ENCODE results near the gene SCAP. TPM values are rescaled to one million over a fixed set of nuclear protein-coding genes. Genes with fewer than 3 reads are reported as not detected.

The SCAP gene
- total RNA-seq, 1 experiment from 2014 or later, result 115 TPM

GRCh38 chr3:47523310-47524073 is 47.8 kb upstream of the SCAP start:
- ChIA-PET POLR2A (no interaction called here), CTCF (interaction anchor here (1.2 to 3.0 kb wide), 10 partner anchors 10 to 314 kb away, joined by 3 to 21 read pairs (median 10); no protein-coding TSS in a partner anchor)
- DNase-seq (ENCODE audit: low spot score), result no peak
- no peaks in the 10 kb centered on the region for H3K36me3 Mint-ChIP-seq
- TF ChIP-seq ZNF671 (CRISPR knock-in tag; IDR thresholded peaks at IDR 0.05) (no peak), OVOL2 (CRISPR knock-in tag; IDR thresholded peaks at IDR 0.05; ENCODE audit: borderline replicate concordance) (no peak), IRF1 (CRISPR knock-in tag; IDR thresholded peaks at IDR 0.05) (no peak), ATF2 (CRISPR knock-in tag; IDR thresholded peaks at IDR 0.05; ENCODE audit: borderline replicate concordance, low read depth) (no peak), HMGA2 (CRISPR knock-in tag; IDR thresholded peaks at IDR 0.05) (no peak), RORB (CRISPR knock-in tag; IDR thresholded peaks at IDR 0.05) (no peak), MXD4 (CRISPR knock-in tag; IDR thresholded peaks at IDR 0.05; ENCODE audit: borderline replicate concordance) (no peak), NFYB (CRISPR knock-in tag; conservative IDR thresholded peaks at IDR 0.05; ENCODE audit: low read depth) (no peak), ZNF232 (CRISPR knock-in tag; IDR thresholded peaks at IDR 0.05) (no peak), USF1 (CRISPR knock-in tag; IDR thresholded peaks at IDR 0.05) (no peak), ESRRA (CRISPR knock-in tag; IDR thresholded peaks at IDR 0.05; ENCODE audit: borderline replicate concordance) (no peak), CREM (CRISPR knock-in tag; IDR thresholded peaks at IDR 0.05) (no peak)
- TF ChIP-seq, protein P1, sequence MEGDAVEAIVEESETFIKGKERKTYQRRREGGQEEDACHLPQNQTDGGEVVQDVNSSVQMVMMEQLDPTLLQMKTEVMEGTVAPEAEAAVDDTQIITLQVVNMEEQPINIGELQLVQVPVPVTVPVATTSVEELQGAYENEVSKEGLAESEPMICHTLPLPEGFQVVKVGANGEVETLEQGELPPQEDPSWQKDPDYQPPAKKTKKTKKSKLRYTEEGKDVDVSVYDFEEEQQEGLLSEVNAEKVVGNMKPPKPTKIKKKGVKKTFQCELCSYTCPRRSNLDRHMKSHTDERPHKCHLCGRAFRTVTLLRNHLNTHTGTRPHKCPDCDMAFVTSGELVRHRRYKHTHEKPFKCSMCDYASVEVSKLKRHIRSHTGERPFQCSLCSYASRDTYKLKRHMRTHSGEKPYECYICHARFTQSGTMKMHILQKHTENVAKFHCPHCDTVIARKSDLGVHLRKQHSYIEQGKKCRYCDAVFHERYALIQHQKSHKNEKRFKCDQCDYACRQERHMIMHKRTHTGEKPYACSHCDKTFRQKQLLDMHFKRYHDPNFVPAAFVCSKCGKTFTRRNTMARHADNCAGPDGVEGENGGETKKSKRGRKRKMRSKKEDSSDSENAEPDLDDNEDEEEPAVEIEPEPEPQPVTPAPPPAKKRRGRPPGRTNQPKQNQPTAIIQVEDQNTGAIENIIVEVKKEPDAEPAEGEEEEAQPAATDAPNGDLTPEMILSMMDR (IDR thresholded peaks at IDR 0.05), result no peak
- TF ChIP-seq, protein P2, sequence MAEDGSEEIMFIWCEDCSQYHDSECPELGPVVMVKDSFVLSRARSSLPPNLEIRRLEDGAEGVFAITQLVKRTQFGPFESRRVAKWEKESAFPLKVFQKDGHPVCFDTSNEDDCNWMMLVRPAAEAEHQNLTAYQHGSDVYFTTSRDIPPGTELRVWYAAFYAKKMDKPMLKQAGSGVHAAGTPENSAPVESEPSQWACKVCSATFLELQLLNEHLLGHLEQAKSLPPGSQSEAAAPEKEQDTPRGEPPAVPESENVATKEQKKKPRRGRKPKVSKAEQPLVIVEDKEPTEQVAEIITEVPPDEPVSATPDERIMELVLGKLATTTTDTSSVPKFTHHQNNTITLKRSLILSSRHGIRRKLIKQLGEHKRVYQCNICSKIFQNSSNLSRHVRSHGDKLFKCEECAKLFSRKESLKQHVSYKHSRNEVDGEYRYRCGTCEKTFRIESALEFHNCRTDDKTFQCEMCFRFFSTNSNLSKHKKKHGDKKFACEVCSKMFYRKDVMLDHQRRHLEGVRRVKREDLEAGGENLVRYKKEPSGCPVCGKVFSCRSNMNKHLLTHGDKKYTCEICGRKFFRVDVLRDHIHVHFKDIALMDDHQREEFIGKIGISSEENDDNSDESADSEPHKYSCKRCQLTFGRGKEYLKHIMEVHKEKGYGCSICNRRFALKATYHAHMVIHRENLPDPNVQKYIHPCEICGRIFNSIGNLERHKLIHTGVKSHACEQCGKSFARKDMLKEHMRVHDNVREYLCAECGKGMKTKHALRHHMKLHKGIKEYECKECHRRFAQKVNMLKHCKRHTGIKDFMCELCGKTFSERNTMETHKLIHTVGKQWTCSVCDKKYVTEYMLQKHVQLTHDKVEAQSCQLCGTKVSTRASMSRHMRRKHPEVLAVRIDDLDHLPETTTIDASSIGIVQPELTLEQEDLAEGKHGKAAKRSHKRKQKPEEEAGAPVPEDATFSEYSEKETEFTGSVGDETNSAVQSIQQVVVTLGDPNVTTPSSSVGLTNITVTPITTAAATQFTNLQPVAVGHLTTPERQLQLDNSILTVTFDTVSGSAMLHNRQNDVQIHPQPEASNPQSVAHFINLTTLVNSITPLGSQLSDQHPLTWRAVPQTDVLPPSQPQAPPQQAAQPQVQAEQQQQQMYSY (CRISPR knock-in tag; IDR thresholded peaks at IDR 0.05), result no peak
- peaks cover 19% of the 10 kb centered on the region for H3K4me1 Mint-ChIP-seq
- H3K9me3 Mint-ChIP-seq, result 0 out of 2 replicates have a peak, but pooled peaks cover 3% of the 10 kb centered on the region
- H3K27me3 Mint-ChIP-seq (ENCODE audit: low read depth), result peaks cover 19% of the 10 kb centered on the region
- no peak overlapping the region for H3K4me3 Mint-ChIP-seq
- H3K27ac Mint-ChIP-seq, result no peak overlapping the region
- no peak for ATAC-seq
